ENCODE results near the gene INHA. TPM values are rescaled to one million over a fixed set of nuclear protein-coding genes. Genes with fewer than 3 reads are reported as not detected.

The INHA gene
- total RNA-seq, 1 experiment from 2014 or later, result 0.31 TPM

DNA sequence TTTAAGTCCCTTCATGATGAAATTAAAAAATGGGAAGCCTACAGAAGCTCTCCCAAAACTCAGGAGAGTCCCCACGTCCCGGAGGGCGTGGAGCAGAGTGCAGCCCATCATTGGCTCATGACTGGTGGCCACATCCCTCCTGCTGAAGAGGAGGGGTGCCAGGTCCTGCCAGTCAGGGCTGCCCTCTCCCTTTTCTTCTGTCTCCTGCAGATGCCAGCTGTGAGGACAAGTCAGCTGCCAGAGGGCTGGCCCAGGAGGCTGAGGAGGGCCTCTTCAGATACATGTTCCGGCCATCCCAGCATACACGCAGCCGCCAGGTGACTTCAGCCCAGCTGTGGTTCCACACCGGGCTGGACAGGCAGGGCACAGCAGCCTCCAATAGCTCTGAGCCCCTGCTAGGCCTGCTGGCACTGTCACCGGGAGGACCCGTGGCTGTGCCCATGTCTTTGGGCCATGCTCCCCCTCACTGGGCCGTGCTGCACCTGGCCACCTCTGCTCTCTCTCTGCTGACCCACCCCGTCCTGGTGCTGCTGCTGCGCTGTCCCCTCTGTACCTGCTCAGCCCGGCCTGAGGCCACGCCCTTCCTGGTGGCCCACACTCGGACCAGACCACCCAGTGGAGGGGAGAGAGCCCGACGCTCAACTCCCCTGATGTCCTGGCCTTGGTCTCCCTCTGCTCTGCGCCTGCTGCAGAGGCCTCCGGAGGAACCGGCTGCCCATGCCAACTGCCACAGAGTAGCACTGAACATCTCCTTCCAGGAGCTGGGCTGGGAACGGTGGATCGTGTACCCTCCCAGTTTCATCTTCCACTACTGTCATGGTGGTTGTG is 2.6 kb downstream of the INHA start:
- no peak overlapping the region for H2BK5ac ChIP-seq (ENCODE audit: insufficient read length, low read length)
- no peak overlapping the region for H3K4me2 ChIP-seq (ENCODE audit: insufficient read depth, insufficient read length, low read length)
- no peak overlapping the region for H3K56ac ChIP-seq (ENCODE audit: insufficient read length, low read depth, low read length)
- no peaks in the 10 kb centered on the region; the same call in 1 of the 2 replicates for H3K27me3 ChIP-seq (ENCODE audit: insufficient read depth, low read length)
- no peaks in the 10 kb centered on the region for H3K79me2 ChIP-seq (ENCODE audit: insufficient read depth, low read length)
- H3K18ac ChIP-seq (ENCODE audit: insufficient read length, low read depth, low read length), result no peak overlapping the region
- H2BK12ac ChIP-seq (ENCODE audit: insufficient read length, low read depth, low read length), result no peak overlapping the region
- no peak overlapping the region for H3K27ac ChIP-seq (ENCODE audit: insufficient read length, low read depth, low read length)
- no peak overlapping the region for H2AFZ ChIP-seq (ENCODE audit: low read length)
- H3K79me1 ChIP-seq (ENCODE audit: insufficient read depth, low read depth, low read length, poor library complexity, severe bottlenecking), result no peaks in the 10 kb centered on the region
- Mint-ChIP-seq H3K4me1 (peaks cover 51 to 65% of the 10 kb centered on the region in 2 experiments), H3K27ac (no peak overlapping the region), H3K9me3 (no peaks in the 10 kb centered on the region; a peak in 1 of 5 replicates), H3K4me3 (no peak overlapping the region), H3K27me3 (ENCODE audit: low read depth) (peaks cover 22% of the 10 kb centered on the region), H3K36me3 (ENCODE audit: insufficient read depth in 1 of 3, low read depth in 3 of 3) (peaks cover 2 to 6% (median 4%) of the 10 kb centered on the region in 3 experiments)
- no peak overlapping the region for H3K9ac ChIP-seq (ENCODE audit: extremely low read depth, insufficient read length, low read length)
- H4K5ac ChIP-seq (ENCODE audit: insufficient read length, low read depth, low read length), result no peak overlapping the region
- H4K20me1 ChIP-seq (ENCODE audit: control insufficient read depth, insufficient read depth, insufficient read length), result no peaks in the 10 kb centered on the region
- H4K8ac ChIP-seq (replicated peaks; ENCODE audit: insufficient read length, low read depth, low read length), result no peak overlapping the region
- no peak overlapping the region for H2BK20ac ChIP-seq (ENCODE audit: low read depth, low read length, poor library complexity, severe bottlenecking)
- H3K14ac ChIP-seq (ENCODE audit: insufficient read depth, low read length), result no peak overlapping the region
- no peak overlapping the region for H3K23ac ChIP-seq (ENCODE audit: insufficient read length, low read depth, low read length)
- H2BK120ac ChIP-seq (ENCODE audit: low read depth, low read length, poor library complexity, severe bottlenecking), result no peak overlapping the region
- H4K91ac ChIP-seq (ENCODE audit: insufficient read length, low read depth, low read length), result no peak overlapping the region
- TF ChIP-seq, protein P1, sequence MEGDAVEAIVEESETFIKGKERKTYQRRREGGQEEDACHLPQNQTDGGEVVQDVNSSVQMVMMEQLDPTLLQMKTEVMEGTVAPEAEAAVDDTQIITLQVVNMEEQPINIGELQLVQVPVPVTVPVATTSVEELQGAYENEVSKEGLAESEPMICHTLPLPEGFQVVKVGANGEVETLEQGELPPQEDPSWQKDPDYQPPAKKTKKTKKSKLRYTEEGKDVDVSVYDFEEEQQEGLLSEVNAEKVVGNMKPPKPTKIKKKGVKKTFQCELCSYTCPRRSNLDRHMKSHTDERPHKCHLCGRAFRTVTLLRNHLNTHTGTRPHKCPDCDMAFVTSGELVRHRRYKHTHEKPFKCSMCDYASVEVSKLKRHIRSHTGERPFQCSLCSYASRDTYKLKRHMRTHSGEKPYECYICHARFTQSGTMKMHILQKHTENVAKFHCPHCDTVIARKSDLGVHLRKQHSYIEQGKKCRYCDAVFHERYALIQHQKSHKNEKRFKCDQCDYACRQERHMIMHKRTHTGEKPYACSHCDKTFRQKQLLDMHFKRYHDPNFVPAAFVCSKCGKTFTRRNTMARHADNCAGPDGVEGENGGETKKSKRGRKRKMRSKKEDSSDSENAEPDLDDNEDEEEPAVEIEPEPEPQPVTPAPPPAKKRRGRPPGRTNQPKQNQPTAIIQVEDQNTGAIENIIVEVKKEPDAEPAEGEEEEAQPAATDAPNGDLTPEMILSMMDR (conservative IDR thresholded peaks at IDR 0.05), result no peak
- no peak overlapping the region for H3T11ph ChIP-seq (ENCODE audit: low read length)
- DNase-seq, result no peak
- no CpG with 5 or more reads among the region's 22 CpGs for WGBS (ENCODE audit: extremely low coverage, insufficient read length, low lambda C conversion rate)
- no peak overlapping the region for H2BK15ac ChIP-seq (ENCODE audit: low read depth, low read length)
- no peak overlapping the region for H2AK5ac ChIP-seq (ENCODE audit: insufficient read length, low read length)
- H3K4ac ChIP-seq (ENCODE audit: low read depth, low read length), result no peak overlapping the region
- no peaks in the 10 kb centered on the region for H3K9me3 ChIP-seq (ENCODE audit: control insufficient read depth, low read depth, low read length)
- H3K23me2 ChIP-seq (ENCODE audit: insufficient read length, low read depth, low read length, poor library complexity, severe bottlenecking), result peaks cover 7% of the 10 kb centered on the region
- peaks cover 5% of the 10 kb centered on the region; the same call in 1 of the 2 replicates for H3K4me1 ChIP-seq (ENCODE audit: insufficient read depth, low read length)
